H1 (cell line): Measurements from ENCODE around the gene SLC30A7. TPM values are rescaled to one million over a fixed set of nuclear protein-coding genes. Genes with fewer than 3 reads are reported as not detected.

Experiments used
- CHD7 ChIP-seq: fragments of 300-600 bp; sonication (generic); IDR thresholded peaks from 2 replicates; pipeline ENCODE4 v1.7.1; 2012; ENCODE audit warnings: low read length, moderate library complexity, mild to moderate bottlenecking, inconsistent platforms; ENCODE audit not compliant: insufficient replicate concordance
- CREB1 ChIP-seq: IDR thresholded peaks from 2 replicates; pipeline ENCODE4 v1.6.1; 2012; ENCODE audit warnings: inconsistent platforms
- FOSL1 ChIP-seq: IDR thresholded peaks from 2 replicates; pipeline ENCODE4 v1.6.1; 2011; ENCODE audit warnings: mild to moderate bottlenecking, low read depth, low read length, moderate library complexity; ENCODE audit not compliant: insufficient read depth
- RBBP5 ChIP-seq: IDR thresholded peaks from 2 replicates; pipeline ENCODE4 v1.7.1; 2012; ENCODE audit warnings: low read depth, mild to moderate bottlenecking, inconsistent platforms, low read length, moderate library complexity, borderline replicate concordance
- polyA plus RNA-seq, 7 experiments: library from polyadenylated mRNA; depleted of rRNA in 3 of 7; stranded (reverse) in 5 of 7; unstranded in 2 of 7; fragments of >200 nt in 5 of 7; fragments of 200-250 nt in 2 of 7; gene quantifications; 1 replicate in 5 of 7; 2 replicates in 1 of 7; 4 replicates in 1 of 7; pipeline versions ENCODE4 v1.2.1 to v1.2.3, GENCODE V29; 2011 to 2013; ENCODE audit warnings: missing spikeins in 2 of 7, mixed read lengths in 2 of 7
- total RNA-seq: library from RNA; stranded (reverse); fragmentation: NEBNext Ultra II Directional; extraction: Animal tissue kit (Norgen Biotek cat#: 25700); gene quantifications from 2 replicates; pipeline ENCODE4 v1.2.1, GENCODE V29; 2021

The SLC30A7 gene
- total and polyA plus RNA-seq, 2 of the 8 experiments (the other 6 are each of a cell fraction or from before 2014, with no cell fraction given), result 5.5 to 22.1 TPM

- TF ChIP-seq CHD7 (no peak), FOSL1 (no peak), CREB1 (no peak), RBBP5 (no peak)
Measured at GRCh38 chr1:101003012-101003650, 107.2 kb downstream of the SLC30A7 start (continued).
